ENCODE measurements around the gene NCOA3. TPM values are rescaled to one million over a fixed set of nuclear protein-coding genes. Genes with fewer than 3 reads are reported as not detected.
"Not testable (repeated sequence)": the region's sequence is repeated elsewhere in the genome, so short reads cannot be mapped to it uniquely, and the experiment has no call there.

NCOA3 gene
- polyA plus RNA-seq, 3 donors = 13.5 to 21.8 (median 21.3) TPM

DNA sequence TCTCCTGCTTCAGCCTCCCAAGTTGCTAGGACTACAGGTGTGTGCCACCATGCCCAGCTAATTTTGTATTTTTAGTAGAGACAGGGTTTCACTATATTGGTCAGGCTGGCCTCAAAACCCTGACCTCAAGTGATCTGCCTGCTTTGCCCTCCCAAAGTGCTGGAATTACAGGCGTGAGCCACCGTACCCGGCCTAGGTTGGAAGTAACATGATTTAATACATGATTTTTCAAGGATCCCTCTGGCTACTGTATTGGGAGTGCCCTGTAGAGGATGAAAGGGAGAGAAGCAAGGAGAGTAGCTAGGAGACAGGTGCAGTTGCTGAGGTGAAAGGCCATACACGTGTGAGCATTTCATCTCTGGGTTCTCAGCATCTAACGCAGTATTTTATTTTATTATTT, 2.6 kb upstream of the NCOA3 start:
- no peak for DNase-seq
- H3K9ac ChIP-seq (ENCODE audit: insufficient read depth, low read length, poor library complexity, severe bottlenecking) = no peak overlapping the region
- no peak overlapping the region for H3K4me3 Mint-ChIP-seq
- H3K27ac ChIP-seq (ENCODE audit: low read depth in 1 of 2, low read length in 2 of 2) = no peak overlapping the region
- H3K9me3 Mint-ChIP-seq = peaks cover 0 to 3% (median 0%) of the 10 kb centered on the region in 7 donors
- no peaks in the 10 kb centered on the region for H3K36me3 ChIP-seq (replicated peaks in 1 of 2; ENCODE audit: control insufficient read depth in 1 of 2, insufficient read depth in 2 of 2, low read length in 2 of 2)
- H3K27me3 Mint-ChIP-seq (ENCODE audit: low read depth in 3 of 3) = peaks cover 0 to 2% (median 0%) of the 10 kb centered on the region in 3 donors
- H3K4me1 ChIP-seq (ENCODE audit: control insufficient read depth in 1 of 2, insufficient read depth in 2 of 2, low read length in 2 of 2) = peaks cover 21 to 25% of the 10 kb centered on the region in 2 donors
- H3K4me3 ChIP-seq (replicated peaks in 1 of 3; ENCODE audit: low read depth in 2 of 3, low read length in 3 of 3) = no peak overlapping the region
- H3K27me3 ChIP-seq (ENCODE audit: control insufficient read depth in 2 of 2, insufficient read depth in 2 of 2, low read length in 2 of 2) = no peaks in the 10 kb centered on the region
- TF ChIP-seq, protein P1, sequence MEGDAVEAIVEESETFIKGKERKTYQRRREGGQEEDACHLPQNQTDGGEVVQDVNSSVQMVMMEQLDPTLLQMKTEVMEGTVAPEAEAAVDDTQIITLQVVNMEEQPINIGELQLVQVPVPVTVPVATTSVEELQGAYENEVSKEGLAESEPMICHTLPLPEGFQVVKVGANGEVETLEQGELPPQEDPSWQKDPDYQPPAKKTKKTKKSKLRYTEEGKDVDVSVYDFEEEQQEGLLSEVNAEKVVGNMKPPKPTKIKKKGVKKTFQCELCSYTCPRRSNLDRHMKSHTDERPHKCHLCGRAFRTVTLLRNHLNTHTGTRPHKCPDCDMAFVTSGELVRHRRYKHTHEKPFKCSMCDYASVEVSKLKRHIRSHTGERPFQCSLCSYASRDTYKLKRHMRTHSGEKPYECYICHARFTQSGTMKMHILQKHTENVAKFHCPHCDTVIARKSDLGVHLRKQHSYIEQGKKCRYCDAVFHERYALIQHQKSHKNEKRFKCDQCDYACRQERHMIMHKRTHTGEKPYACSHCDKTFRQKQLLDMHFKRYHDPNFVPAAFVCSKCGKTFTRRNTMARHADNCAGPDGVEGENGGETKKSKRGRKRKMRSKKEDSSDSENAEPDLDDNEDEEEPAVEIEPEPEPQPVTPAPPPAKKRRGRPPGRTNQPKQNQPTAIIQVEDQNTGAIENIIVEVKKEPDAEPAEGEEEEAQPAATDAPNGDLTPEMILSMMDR (IDR thresholded peaks at IDR 0.05) = no peak
- no peak overlapping the region for H3K4me2 ChIP-seq (replicated peaks; ENCODE audit: extremely low read depth, low read length, poor library complexity, severe bottlenecking)
- H3K27ac Mint-ChIP-seq = no peak overlapping the region
- H3K4me1 Mint-ChIP-seq = peaks cover 30% of the 10 kb centered on the region
- peaks cover 23% of the 10 kb centered on the region for H3K79me2 ChIP-seq (ENCODE audit: insufficient read depth, low read length)
- no peaks in the 10 kb centered on the region for H3K9me3 ChIP-seq (replicated peaks in 1 of 2; ENCODE audit: control insufficient read depth in 1 of 2, insufficient read depth in 1 of 2, low read length in 2 of 2)
- no peaks in the 10 kb centered on the region for H3K36me3 Mint-ChIP-seq
- H4K20me1 ChIP-seq (ENCODE audit: insufficient read depth, low read length) = peaks cover 16% of the 10 kb centered on the region
- 96% methylated on average over 3 of the region's 5 CpGs for WGBS (ENCODE audit: insufficient coverage)
- intact Hi-C loops (cut with micrococcal nuclease) = no loop called here
- H2AFZ ChIP-seq (ENCODE audit: insufficient read depth, low read depth, low read length, poor library complexity, severe bottlenecking) = no peak overlapping the region

DNA sequence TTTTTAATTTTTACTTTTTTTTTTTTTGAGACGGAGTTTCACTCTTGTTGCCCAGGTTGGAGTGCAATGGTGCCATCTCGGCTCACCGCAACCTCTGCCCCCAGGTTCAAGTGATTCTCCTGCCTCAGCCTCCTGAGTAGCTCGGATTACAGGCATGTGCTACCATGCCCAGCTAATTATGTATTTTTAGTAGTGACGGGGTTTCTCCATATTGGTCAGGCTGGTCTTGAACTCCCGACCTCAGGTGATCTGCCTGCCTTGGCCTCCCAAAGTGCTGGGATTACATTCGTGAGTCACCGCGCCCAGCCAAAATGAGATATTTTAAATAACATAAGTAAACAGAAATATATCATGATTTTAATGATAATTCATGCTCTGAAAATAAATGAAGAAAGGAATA, 1.6 kb upstream of the NCOA3 start:
- not testable (repeated sequence) for H3K9me3 Mint-ChIP-seq; H3K27me3 Mint-ChIP-seq (ENCODE audit: low read depth in 3 of 3); H3K27ac Mint-ChIP-seq; H2AFZ ChIP-seq (ENCODE audit: insufficient read depth, low read depth, low read length, poor library complexity, severe bottlenecking); H3K9me3 ChIP-seq (replicated peaks in 1 of 2; ENCODE audit: control insufficient read depth in 1 of 2, insufficient read depth in 1 of 2, low read length in 2 of 2); H3K4me2 ChIP-seq (replicated peaks; ENCODE audit: extremely low read depth, low read length, poor library complexity, severe bottlenecking); H3K36me3 ChIP-seq (replicated peaks in 1 of 2; ENCODE audit: control insufficient read depth in 1 of 2, insufficient read depth in 2 of 2, low read length in 2 of 2); H3K27me3 ChIP-seq (ENCODE audit: control insufficient read depth in 2 of 2, insufficient read depth in 2 of 2, low read length in 2 of 2); H3K4me3 Mint-ChIP-seq; H3K27ac ChIP-seq (ENCODE audit: low read depth in 1 of 2, low read length in 2 of 2); H3K9ac ChIP-seq (ENCODE audit: insufficient read depth, low read length, poor library complexity, severe bottlenecking); DNase-seq; H3K4me3 ChIP-seq (replicated peaks in 1 of 3; ENCODE audit: low read depth in 2 of 3, low read length in 3 of 3); H3K36me3 Mint-ChIP-seq
- H3K4me1 ChIP-seq (ENCODE audit: control insufficient read depth in 1 of 2, insufficient read depth in 2 of 2, low read length in 2 of 2) = peaks cover 19 to 22% of the 10 kb centered on the region in 2 donors
- intact Hi-C loops (cut with micrococcal nuclease) = loop anchor here in 1 of 2 donors (5.0 kb wide), 2 partner anchors 83 to 112 kb away; no protein-coding TSS in a partner anchor
- peaks cover 30% of the 10 kb centered on the region for H3K4me1 Mint-ChIP-seq
- peaks cover 26% of the 10 kb centered on the region for H4K20me1 ChIP-seq (ENCODE audit: insufficient read depth, low read length)
- no CpG with 5 or more reads among the region's 9 CpGs for WGBS (ENCODE audit: insufficient coverage)
- H3K79me2 ChIP-seq (ENCODE audit: insufficient read depth, low read length) = peaks cover 33% of the 10 kb centered on the region

Measured in CD14-positive monocyte (primary cell).